ENCODE results near the gene L3MBTL4.

GRCh38 chr18:6297875-6298274 is 116.8 kb downstream of the L3MBTL4 start:
- TF ChIP-seq CTCF (IDR thresholded peaks at IDR 0.05), result no peak
- no peak for TF ChIP-seq POLR2A (IDR thresholded peaks at IDR 0.05)
- TF ChIP-seq POLR2AphosphoS5 (IDR thresholded peaks at IDR 0.05), result no peak
